ENCODE measurements around the gene EXOC3. TPM values are rescaled to one million over a fixed set of nuclear protein-coding genes. Genes with fewer than 3 reads are reported as not detected.

The EXOC3 gene
- polyA plus RNA-seq, 1 donor from 2014 or later, result 27.7 TPM

- Histone ChIP-seq H3K36me3 (ENCODE audit: insufficient read depth, low read length) (peaks cover 4% of the 10 kb centered on the region), H3K79me2 (replicated peaks; ENCODE audit: insufficient read depth, low read length) (peaks cover 24% of the 10 kb centered on the region), H3F3A (ENCODE audit: insufficient read depth, low read length, poor library complexity, severe bottlenecking) (no peaks in the 10 kb centered on the region), H3K9me3 (ENCODE audit: low read length) (no peaks in the 10 kb centered on the region), H3K9ac (ENCODE audit: low read length) (peak overlapping the region; percentile 87), H3K27ac (ENCODE audit: low read length) (no peak overlapping the region), H3K4me3 (ENCODE audit: low read length) (peak overlapping the region; percentile 99), H4K20me1 (ENCODE audit: insufficient read depth) (no peaks in the 10 kb centered on the region), H3K4me2 (ENCODE audit: low read length) (peak overlapping the region; percentile 62), H2AFZ (ENCODE audit: low read depth, low read length) (no peak overlapping the region), H3K27me3 (ENCODE audit: insufficient read depth, low read depth, low read length) (no peaks in the 10 kb centered on the region), H3K9me2 (ENCODE audit: insufficient read depth, low read length) (no peaks in the 10 kb centered on the region)
- TF ChIP-seq MXI1 (conservative IDR thresholded peaks at IDR 0.05; ENCODE audit: poor library complexity, severe bottlenecking), result no peak
- TF ChIP-seq SMC3 (conservative IDR thresholded peaks at IDR 0.05; ENCODE audit: poor library complexity), result no peak
- TF ChIP-seq POLR2AphosphoS5 (IDR thresholded peaks at IDR 0.05), result no peak
- TF ChIP-seq EP300 (conservative IDR thresholded peaks at IDR 0.05; ENCODE audit: poor library complexity, severe bottlenecking), result no peak
- TF ChIP-seq, protein P1, sequence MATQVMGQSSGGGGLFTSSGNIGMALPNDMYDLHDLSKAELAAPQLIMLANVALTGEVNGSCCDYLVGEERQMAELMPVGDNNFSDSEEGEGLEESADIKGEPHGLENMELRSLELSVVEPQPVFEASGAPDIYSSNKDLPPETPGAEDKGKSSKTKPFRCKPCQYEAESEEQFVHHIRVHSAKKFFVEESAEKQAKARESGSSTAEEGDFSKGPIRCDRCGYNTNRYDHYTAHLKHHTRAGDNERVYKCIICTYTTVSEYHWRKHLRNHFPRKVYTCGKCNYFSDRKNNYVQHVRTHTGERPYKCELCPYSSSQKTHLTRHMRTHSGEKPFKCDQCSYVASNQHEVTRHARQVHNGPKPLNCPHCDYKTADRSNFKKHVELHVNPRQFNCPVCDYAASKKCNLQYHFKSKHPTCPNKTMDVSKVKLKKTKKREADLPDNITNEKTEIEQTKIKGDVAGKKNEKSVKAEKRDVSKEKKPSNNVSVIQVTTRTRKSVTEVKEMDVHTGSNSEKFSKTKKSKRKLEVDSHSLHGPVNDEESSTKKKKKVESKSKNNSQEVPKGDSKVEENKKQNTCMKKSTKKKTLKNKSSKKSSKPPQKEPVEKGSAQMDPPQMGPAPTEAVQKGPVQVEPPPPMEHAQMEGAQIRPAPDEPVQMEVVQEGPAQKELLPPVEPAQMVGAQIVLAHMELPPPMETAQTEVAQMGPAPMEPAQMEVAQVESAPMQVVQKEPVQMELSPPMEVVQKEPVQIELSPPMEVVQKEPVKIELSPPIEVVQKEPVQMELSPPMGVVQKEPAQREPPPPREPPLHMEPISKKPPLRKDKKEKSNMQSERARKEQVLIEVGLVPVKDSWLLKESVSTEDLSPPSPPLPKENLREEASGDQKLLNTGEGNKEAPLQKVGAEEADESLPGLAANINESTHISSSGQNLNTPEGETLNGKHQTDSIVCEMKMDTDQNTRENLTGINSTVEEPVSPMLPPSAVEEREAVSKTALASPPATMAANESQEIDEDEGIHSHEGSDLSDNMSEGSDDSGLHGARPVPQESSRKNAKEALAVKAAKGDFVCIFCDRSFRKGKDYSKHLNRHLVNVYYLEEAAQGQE (IDR thresholded peaks at IDR 0.05; ENCODE audit: borderline replicate concordance), result no peak
- TF ChIP-seq RAD21 (conservative IDR thresholded peaks at IDR 0.05), result no peak
- no peak for TF ChIP-seq CTCF (IDR thresholded peaks at IDR 0.05; ENCODE audit: poor library complexity, severe bottlenecking)
- TF ChIP-seq EZH2 (IDR thresholded peaks at IDR 0.05; ENCODE audit: borderline replicate concordance, insufficient read depth, low read length, poor library complexity, severe bottlenecking), result no peak
- no peak for TF ChIP-seq TAF1 (IDR thresholded peaks at IDR 0.05; ENCODE audit: low read depth)
Observed at GRCh38 chr5:444226-444625, 1.2 kb downstream of the EXOC3 start.

GRCh38 chr5:445591-445990 is 2.6 kb downstream of the EXOC3 start:
- no peaks in the 10 kb centered on the region for H3F3A ChIP-seq (ENCODE audit: insufficient read depth, low read length, poor library complexity, severe bottlenecking)
- no peak overlapping the region for H3K9ac ChIP-seq (ENCODE audit: low read length)
- no peaks in the 10 kb centered on the region for H3K27me3 ChIP-seq (ENCODE audit: insufficient read depth, low read depth, low read length)
- H3K9me2 ChIP-seq (ENCODE audit: insufficient read depth, low read length), result no peaks in the 10 kb centered on the region
- peaks cover 12% of the 10 kb centered on the region for H3K36me3 ChIP-seq (ENCODE audit: insufficient read depth, low read length)
- no peak overlapping the region for H3K27ac ChIP-seq (ENCODE audit: low read length)
- no peak overlapping the region for H3K4me3 ChIP-seq (ENCODE audit: low read length)
- no peak for TF ChIP-seq TAF1 (IDR thresholded peaks at IDR 0.05; ENCODE audit: low read depth)
- no peak for TF ChIP-seq POLR2AphosphoS5 (IDR thresholded peaks at IDR 0.05)
- TF ChIP-seq SMC3 (conservative IDR thresholded peaks at IDR 0.05; ENCODE audit: poor library complexity), result no peak
- TF ChIP-seq CTCF (IDR thresholded peaks at IDR 0.05; ENCODE audit: poor library complexity, severe bottlenecking), result no peak
- TF ChIP-seq, protein P1 (IDR thresholded peaks at IDR 0.05; ENCODE audit: borderline replicate concordance), result no peak
- no peak for TF ChIP-seq RAD21 (conservative IDR thresholded peaks at IDR 0.05)
- TF ChIP-seq MXI1 (conservative IDR thresholded peaks at IDR 0.05; ENCODE audit: poor library complexity, severe bottlenecking), result no peak
- no peak for TF ChIP-seq EZH2 (IDR thresholded peaks at IDR 0.05; ENCODE audit: borderline replicate concordance, insufficient read depth, low read length, poor library complexity, severe bottlenecking)
- no peak for TF ChIP-seq EP300 (conservative IDR thresholded peaks at IDR 0.05; ENCODE audit: poor library complexity, severe bottlenecking)
- H4K20me1 ChIP-seq (ENCODE audit: insufficient read depth), result no peaks in the 10 kb centered on the region
- peaks cover 24% of the 10 kb centered on the region for H3K79me2 ChIP-seq (replicated peaks; ENCODE audit: insufficient read depth, low read length)
- H2AFZ ChIP-seq (ENCODE audit: low read depth, low read length), result no peak overlapping the region
- no peak overlapping the region for H3K4me2 ChIP-seq (ENCODE audit: low read length)
- H3K9me3 ChIP-seq (ENCODE audit: low read length), result no peaks in the 10 kb centered on the region

Measured in neural cell (in vitro differentiated cells).